ENCODE results near the gene IL24.
"Not testable (repeated sequence)": the region's sequence is repeated elsewhere in the genome, so short reads cannot be mapped to it uniquely, and the experiment has no call there.

Gene IL24

GRCh38 chr1:206904423-206905142, 7.3 kb downstream of the IL24 start:
- DNase-seq (ENCODE audit: low spot score): no peak

- no peak for DNase-seq (ENCODE audit: low spot score)
Observed at GRCh38 chr1:206905295-206906164, 8.3 kb downstream of the IL24 start.

GRCh38 chr1:206907304-206907991, 10.2 kb downstream of the IL24 start:
- peak; percentile 77 for DNase-seq (ENCODE audit: low spot score)

- DNase-seq (ENCODE audit: low spot score): no peak
Observed at GRCh38 chr1:206908038-206908437, 10.8 kb downstream of the IL24 start.

GRCh38 chr1:206909161-206909882, 12.1 kb downstream of the IL24 start:
- DNase-seq (ENCODE audit: low spot score): peak; percentile 51

- no peak for DNase-seq (ENCODE audit: low spot score)
Observed at GRCh38 chr1:206909883-206910318, 12.7 kb downstream of the IL24 start.

- peak; percentile 64 for DNase-seq (ENCODE audit: low spot score)
Observed at GRCh38 chr1:206911064-206911663, 13.9 kb downstream of the IL24 start.

- peak; percentile 71 for DNase-seq (ENCODE audit: low spot score)
Observed at GRCh38 chr1:206912445-206913095, 15.3 kb downstream of the IL24 start.

GRCh38 chr1:206913766-206914537, 16.7 kb downstream of the IL24 start:
- no peak for DNase-seq (ENCODE audit: low spot score)

- no peak for DNase-seq (ENCODE audit: low spot score)
Observed at GRCh38 chr1:206915030-206915735, 17.9 kb downstream of the IL24 start.

GRCh38 chr1:206916000-206916709, 18.9 kb downstream of the IL24 start:
- no peak for DNase-seq (ENCODE audit: low spot score)

GRCh38 chr1:206918076-206918475, 20.8 kb downstream of the IL24 start:
- DNase-seq (ENCODE audit: low spot score): no peak

- DNase-seq (ENCODE audit: low spot score): no peak
Observed at GRCh38 chr1:206921772-206922265, 24.6 kb downstream of the IL24 start, which contains the start of gene FCMR. Gene FCMR, minus strand, starts transcription at chr1:206921941. Its CDS starts 87 bp downstream, at chr1:206921854.

- no peak for DNase-seq (ENCODE audit: low spot score)
Observed at GRCh38 chr1:206922524-206922923, 25.3 kb downstream of the IL24 start.

GRCh38 chr1:206923009-206923960, 26.0 kb downstream of the IL24 start:
- DNase-seq (ENCODE audit: low spot score): no peak

- DNase-seq (ENCODE audit: low spot score): not testable (repeated sequence)
Observed at GRCh38 chr1:206923961-206924557, 26.8 kb downstream of the IL24 start.

GRCh38 chr1:206924592-206925105, 27.4 kb downstream of the IL24 start:
- DNase-seq (ENCODE audit: low spot score): no peak
